Measurements from ENCODE around the gene ARHGEF7. TPM values are rescaled to one million over a fixed set of nuclear protein-coding genes. Genes with fewer than 3 reads are reported as not detected.
A peak's percentile ranks its signal among the peaks of the same experiment; 100 is the strongest.

The ARHGEF7 gene
- total RNA-seq, 1 donor from 2014 or later: 31.6 TPM

- no peak overlapping the region for H3K4me3 ChIP-seq (ENCODE audit: low read depth, low read length)
- peaks cover 2% of the 10 kb centered on the region for H3K27me3 ChIP-seq (ENCODE audit: control insufficient read depth, insufficient read depth, low read length)
- TF ChIP-seq CTCF (IDR thresholded peaks at IDR 0.05; ENCODE audit: insufficient read depth, low read length, severe bottlenecking): no peak
- FAIRE-seq: peak; percentile 73
- H3K36me3 ChIP-seq (ENCODE audit: control insufficient read depth, insufficient read depth, low read length): no peaks in the 10 kb centered on the region
- no peak for DNase-seq (ENCODE audit: low read depth)
These were observed 7.5 kb downstream of the ARHGEF7 start for GRCh38 chr13:111122631-111123030.

GRCh38 chr13:111123221-111123620, 8.1 kb downstream of the ARHGEF7 start:
- Histone ChIP-seq H3K4me3 (ENCODE audit: low read depth, low read length) (no peak overlapping the region), H3K36me3 (ENCODE audit: control insufficient read depth, insufficient read depth, low read length) (no peaks in the 10 kb centered on the region), H3K27me3 (ENCODE audit: control insufficient read depth, insufficient read depth, low read length) (peaks cover 4% of the 10 kb centered on the region)
- DNase-seq (ENCODE audit: low read depth) (no peak), FAIRE-seq (no peak)
- TF ChIP-seq CTCF (IDR thresholded peaks at IDR 0.05; ENCODE audit: insufficient read depth, low read length, severe bottlenecking): no peak

GRCh38 chr13:111123649-111124048, 8.5 kb downstream of the ARHGEF7 start:
- FAIRE-seq (no peak), DNase-seq (ENCODE audit: low read depth) (no peak)
- no peaks in the 10 kb centered on the region for H3K36me3 ChIP-seq (ENCODE audit: control insufficient read depth, insufficient read depth, low read length)
- peaks cover 4% of the 10 kb centered on the region for H3K27me3 ChIP-seq (ENCODE audit: control insufficient read depth, insufficient read depth, low read length)
- no peak for TF ChIP-seq CTCF (IDR thresholded peaks at IDR 0.05; ENCODE audit: insufficient read depth, low read length, severe bottlenecking)
- H3K4me3 ChIP-seq (ENCODE audit: low read depth, low read length): no peak overlapping the region

GRCh38 chr13:111126509-111126908, 11.4 kb downstream of the ARHGEF7 start:
- FAIRE-seq: no peak
- Histone ChIP-seq H3K27me3 (ENCODE audit: control insufficient read depth, insufficient read depth, low read length) (peaks cover 2% of the 10 kb centered on the region), H3K36me3 (ENCODE audit: control insufficient read depth, insufficient read depth, low read length) (no peaks in the 10 kb centered on the region), H3K4me3 (ENCODE audit: low read depth, low read length) (no peak overlapping the region)
- TF ChIP-seq CTCF (IDR thresholded peaks at IDR 0.05; ENCODE audit: insufficient read depth, low read length, severe bottlenecking): no peak
- DNase-seq (ENCODE audit: low read depth): no peak

- peaks cover 2% of the 10 kb centered on the region for H3K27me3 ChIP-seq (ENCODE audit: control insufficient read depth, insufficient read depth, low read length)
- FAIRE-seq: no peak
- H3K4me3 ChIP-seq (ENCODE audit: low read depth, low read length): no peak overlapping the region
- no peak for TF ChIP-seq CTCF (IDR thresholded peaks at IDR 0.05; ENCODE audit: insufficient read depth, low read length, severe bottlenecking)
- DNase-seq (ENCODE audit: low read depth): no peak
- H3K36me3 ChIP-seq (ENCODE audit: control insufficient read depth, insufficient read depth, low read length): no peaks in the 10 kb centered on the region
These were observed 14.5 kb downstream of the ARHGEF7 start for GRCh38 chr13:111129465-111130115.

- DNase-seq (ENCODE audit: low read depth) (no peak), FAIRE-seq (no peak)
- peaks cover 2% of the 10 kb centered on the region for H3K27me3 ChIP-seq (ENCODE audit: control insufficient read depth, insufficient read depth, low read length)
- H3K36me3 ChIP-seq (ENCODE audit: control insufficient read depth, insufficient read depth, low read length): no peaks in the 10 kb centered on the region
- TF ChIP-seq CTCF (IDR thresholded peaks at IDR 0.05; ENCODE audit: insufficient read depth, low read length, severe bottlenecking): no peak
- H3K4me3 ChIP-seq (ENCODE audit: low read depth, low read length): no peak overlapping the region
These were observed 15.0 kb downstream of the ARHGEF7 start for GRCh38 chr13:111130116-111130508.

All from bronchial epithelial cell (primary cell).